SKM-1 treated with dmso at 0.1 percent for 144 hours (cell line): ENCODE measurements around the gene MED13L.
"Not testable (repeated sequence)": the region's sequence is repeated elsewhere in the genome, so short reads cannot be mapped to it uniquely, and the experiment has no call there.

Experiments
- DNase-seq: peaks from one replicate; lab custom pipeline; 2025; ENCODE audit not compliant: unreplicated experiment; lab: John Stamatoyannopoulos, UW

The MED13L gene

GRCh38 chr12:116303929-116304328 is 26.4 kb upstream of the MED13L start:
- DNase-seq: peak; percentile 59

GRCh38 chr12:116303066-116303465 is 25.6 kb upstream of the MED13L start:
- DNase-seq: no peak

- peak; percentile 50 for DNase-seq
Observed at GRCh38 chr12:116302166-116303058, 24.9 kb upstream of the MED13L start.

- DNase-seq: no peak
Observed at GRCh38 chr12:116301621-116302020, 24.1 kb upstream of the MED13L start.

GRCh38 chr12:116299665-116300328 is 22.3 kb upstream of the MED13L start:
- no peak for DNase-seq

- peak; percentile 14 for DNase-seq
Observed at GRCh38 chr12:116299064-116299463, 21.6 kb upstream of the MED13L start.

GRCh38 chr12:116298578-116298977 is 21.1 kb upstream of the MED13L start:
- DNase-seq: no peak

- DNase-seq: no peak
Observed at GRCh38 chr12:116297224-116297834, 19.8 kb upstream of the MED13L start.

- no peak for DNase-seq
Observed at GRCh38 chr12:116295327-116296263, 18.1 kb upstream of the MED13L start.

- no peak for DNase-seq
Observed at GRCh38 chr12:116294454-116295165, 17.1 kb upstream of the MED13L start.

- no peak for DNase-seq
Observed at GRCh38 chr12:116293687-116294453, 16.4 kb upstream of the MED13L start.

- no peak for DNase-seq
Observed at GRCh38 chr12:116291218-116291617, 13.7 kb upstream of the MED13L start.

GRCh38 chr12:116288735-116289134 is 11.2 kb upstream of the MED13L start:
- no peak for DNase-seq

GRCh38 chr12:116287842-116288301 is 10.4 kb upstream of the MED13L start:
- DNase-seq: no peak

- DNase-seq: peak; percentile 84
Observed at GRCh38 chr12:116284396-116284795, 6.9 kb upstream of the MED13L start.

GRCh38 chr12:116283881-116284280 is 6.4 kb upstream of the MED13L start:
- DNase-seq: not testable (repeated sequence)

- DNase-seq: no peak
Observed at GRCh38 chr12:116282371-116283286, 5.1 kb upstream of the MED13L start.

GRCh38 chr12:116280595-116281290 is 3.2 kb upstream of the MED13L start:
- DNase-seq: peak; percentile 30
